Measurements from ENCODE around the gene AQP11. TPM values are rescaled to one million over a fixed set of nuclear protein-coding genes. Genes with fewer than 3 reads are reported as not detected.

Gene AQP11
- total RNA-seq, 4 donors from 2014 or later: 0.47 to 1.7 (median 0.93) TPM

DNA sequence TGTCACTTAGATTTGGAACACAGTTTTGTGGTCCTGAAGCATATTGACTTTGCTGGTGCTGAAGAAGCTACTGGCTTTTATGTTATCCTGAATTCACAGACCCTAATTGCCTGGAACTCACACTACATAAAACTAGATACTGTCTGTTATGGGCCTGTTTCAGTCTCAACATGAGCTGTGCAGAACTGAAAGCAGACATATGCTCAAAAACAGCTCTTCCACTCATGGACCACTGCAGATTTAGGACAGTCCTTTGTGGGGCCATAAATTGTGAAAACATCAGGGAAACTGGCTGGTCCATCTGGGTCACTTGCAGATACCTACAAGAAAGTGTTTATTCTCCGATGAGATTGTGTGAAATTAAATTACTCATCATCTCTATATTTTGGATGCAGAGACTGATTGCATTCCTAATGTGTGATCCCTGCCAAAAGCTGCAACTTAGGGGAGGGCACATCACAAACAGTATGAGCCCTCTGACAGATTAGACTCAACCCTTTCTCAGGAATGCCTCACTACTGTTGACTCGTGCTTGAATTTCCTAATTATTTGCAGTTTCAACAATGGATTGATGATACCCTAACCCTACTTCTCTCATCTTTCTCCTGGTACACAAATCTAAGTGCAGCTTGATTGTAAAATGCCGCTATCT is 58.0 kb downstream of the AQP11 start:
- DNase-seq (ENCODE audit: low spot score) (no peak), ATAC-seq (ENCODE audit: low FRiP score) (no peak)
- TF ChIP-seq, protein P1, sequence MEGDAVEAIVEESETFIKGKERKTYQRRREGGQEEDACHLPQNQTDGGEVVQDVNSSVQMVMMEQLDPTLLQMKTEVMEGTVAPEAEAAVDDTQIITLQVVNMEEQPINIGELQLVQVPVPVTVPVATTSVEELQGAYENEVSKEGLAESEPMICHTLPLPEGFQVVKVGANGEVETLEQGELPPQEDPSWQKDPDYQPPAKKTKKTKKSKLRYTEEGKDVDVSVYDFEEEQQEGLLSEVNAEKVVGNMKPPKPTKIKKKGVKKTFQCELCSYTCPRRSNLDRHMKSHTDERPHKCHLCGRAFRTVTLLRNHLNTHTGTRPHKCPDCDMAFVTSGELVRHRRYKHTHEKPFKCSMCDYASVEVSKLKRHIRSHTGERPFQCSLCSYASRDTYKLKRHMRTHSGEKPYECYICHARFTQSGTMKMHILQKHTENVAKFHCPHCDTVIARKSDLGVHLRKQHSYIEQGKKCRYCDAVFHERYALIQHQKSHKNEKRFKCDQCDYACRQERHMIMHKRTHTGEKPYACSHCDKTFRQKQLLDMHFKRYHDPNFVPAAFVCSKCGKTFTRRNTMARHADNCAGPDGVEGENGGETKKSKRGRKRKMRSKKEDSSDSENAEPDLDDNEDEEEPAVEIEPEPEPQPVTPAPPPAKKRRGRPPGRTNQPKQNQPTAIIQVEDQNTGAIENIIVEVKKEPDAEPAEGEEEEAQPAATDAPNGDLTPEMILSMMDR (IDR thresholded peaks at IDR 0.05): no peak

- ATAC-seq (ENCODE audit: low FRiP score): no peak
- TF ChIP-seq, protein P1 (IDR thresholded peaks at IDR 0.05): no peak
- DNase-seq (ENCODE audit: low spot score): no peak
These were observed 60.4 kb downstream of the AQP11 start for GRCh38 chr11:77650123-77650522.

DNA sequence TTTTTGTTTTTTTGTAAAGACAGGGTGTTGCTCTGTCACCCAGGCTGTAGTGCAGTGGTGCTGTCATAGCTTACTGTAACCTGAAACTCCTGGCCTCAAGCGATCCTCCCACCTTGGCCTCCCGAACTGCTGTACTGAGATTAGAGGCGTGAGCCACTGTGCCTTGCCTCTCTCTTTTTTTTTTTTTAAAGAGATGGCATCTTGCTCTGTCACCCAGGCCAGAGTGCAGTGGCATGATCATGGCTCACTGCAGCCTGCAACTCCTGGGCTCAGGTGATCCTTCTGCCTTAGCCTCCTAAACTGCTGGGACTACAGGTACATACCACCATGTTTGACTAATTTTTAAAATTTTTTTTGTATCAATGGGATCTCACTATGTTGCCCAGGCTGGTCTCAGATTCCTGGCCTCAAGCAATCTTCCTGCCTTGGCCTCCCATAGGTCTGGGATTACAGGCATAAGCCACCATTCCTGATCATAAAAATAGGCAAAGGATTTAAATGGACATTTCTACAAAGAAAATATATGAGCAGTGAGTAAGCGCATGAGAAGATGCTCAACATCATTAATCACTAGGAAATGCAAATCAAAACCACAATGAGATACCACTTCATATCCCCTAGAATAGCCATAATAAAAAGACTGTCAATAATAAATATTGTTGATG is 65.1 kb downstream of the AQP11 start:
- DNase-seq (ENCODE audit: low spot score): no peak
- TF ChIP-seq, protein P1 (IDR thresholded peaks at IDR 0.05): no peak
- no peak for ATAC-seq (ENCODE audit: low FRiP score)

GRCh38 chr11:77656362-77656761 is 66.6 kb downstream of the AQP11 start:
- ATAC-seq (ENCODE audit: low FRiP score): no peak
- no peak for DNase-seq (ENCODE audit: low spot score)
- TF ChIP-seq, protein P1 (IDR thresholded peaks at IDR 0.05): no peak

DNA sequence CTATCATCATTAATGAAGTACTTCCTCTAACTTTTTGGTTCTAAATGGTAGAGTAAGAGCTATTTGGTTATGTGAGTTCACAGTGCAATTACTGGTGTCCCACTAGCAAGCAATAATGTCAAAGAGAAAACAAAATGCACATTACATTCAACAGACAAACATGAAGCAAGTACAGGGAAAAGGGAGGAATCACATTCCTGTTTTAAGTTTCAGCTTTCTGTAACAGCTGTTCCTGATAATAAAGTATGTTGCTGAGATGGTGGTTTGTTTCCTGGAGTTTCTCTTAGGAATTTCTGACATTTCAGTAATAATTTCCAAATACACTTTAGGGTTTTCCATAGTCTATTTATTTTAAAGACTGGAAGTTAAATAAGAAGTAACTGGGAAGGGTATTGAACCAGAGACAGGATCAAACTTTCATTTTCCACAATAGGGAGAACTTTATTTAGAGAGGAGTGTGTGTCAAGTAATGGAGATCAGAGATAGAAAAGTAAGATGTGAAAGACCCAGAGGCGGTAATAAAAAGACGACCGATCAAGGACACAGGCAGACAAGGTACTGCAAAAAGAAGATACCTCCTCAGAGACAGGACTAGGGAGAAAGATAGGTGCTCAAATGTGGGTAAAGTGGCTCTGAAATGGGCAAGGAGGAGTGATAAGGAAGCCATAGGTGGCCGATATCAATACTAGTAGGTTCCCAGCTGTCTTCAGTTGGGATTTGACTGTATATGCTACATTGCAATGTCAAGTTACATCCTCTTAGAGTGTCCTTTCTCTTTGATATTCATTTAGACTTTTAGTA is 68.7 kb downstream of the AQP11 start:
- ATAC-seq (ENCODE audit: low FRiP score): no peak
- no peak for DNase-seq (ENCODE audit: low spot score)
- TF ChIP-seq, protein P1 (IDR thresholded peaks at IDR 0.05): no peak

Small RNAs within 50 kb of the gene (small RNA-seq; reads per million reads assigned to genes)
- not detected for gene RNU7-59P

Other genes starting within 250 kb of the AQP11 start
- gene PAK1, start 115.9 kb upstream of the AQP11 start, total RNA-seq: 10 to 100 TPM; 17.7 to 36.7 (median 22.3) TPM
- gene CLNS1A, start 47.8 kb downstream of the AQP11 start, total RNA-seq: 100 to 1,000 TPM in 1 of 4 donors, 10 to 100 TPM in 3; 34.7 to 104 (median 75.5) TPM
- gene RSF1, start 230.8 kb downstream of the AQP11 start, total RNA-seq: 10 to 100 TPM; 42.2 to 60.7 (median 46.6) TPM
- gene AAMDC, start 231.2 kb downstream of the AQP11 start, total RNA-seq: 10 to 100 TPM; 10.4 to 47.6 (median 37.7) TPM